ENCODE results near the gene DENND4C.

- TF ChIP-seq CTCF (IDR thresholded peaks at IDR 0.05 in 8 of 11, conservative IDR thresholded peaks at IDR 0.05 in 3 of 11) (no peak), POLR2AphosphoS5 (IDR thresholded peaks at IDR 0.05) (no peak)
Observed at GRCh38 chr9:19201899-19202891, 28.3 kb upstream of the DENND4C start.
